HK-2 (cell line): Measurements from ENCODE around the gene CDK5RAP2.

Source experiments
- DNase-seq: peaks from one replicate; pipeline ENCODE4 v3.0.0-alpha.2; 2018; ENCODE audit not compliant: unreplicated experiment

The CDK5RAP2 gene

GRCh38 chr9:120399940-120400339 is 180.0 kb downstream of the CDK5RAP2 start:
- DNase-seq = no peak

GRCh38 chr9:120398286-120398685 is 181.7 kb downstream of the CDK5RAP2 start:
- DNase-seq = no peak

DNA sequence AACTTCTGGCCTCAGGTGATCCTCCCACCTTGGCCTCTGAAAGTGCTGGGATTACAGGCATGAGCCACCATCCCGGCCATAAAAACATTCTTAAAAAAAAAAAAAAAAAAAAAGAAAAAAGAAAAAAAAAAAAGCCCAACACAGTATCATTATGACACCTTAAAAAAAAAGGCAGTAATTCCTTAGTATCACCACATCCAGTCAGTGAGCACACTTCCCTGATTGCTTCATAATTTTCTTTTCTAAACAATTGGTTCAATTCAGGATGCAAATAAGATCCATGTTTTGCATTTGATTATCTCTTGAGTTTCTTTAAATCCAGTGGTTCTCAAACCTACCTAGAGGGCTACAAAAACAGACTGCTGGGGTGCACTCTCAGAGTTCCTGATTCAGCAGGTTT is 182.5 kb downstream of the CDK5RAP2 start:
- DNase-seq = no peak

DNA sequence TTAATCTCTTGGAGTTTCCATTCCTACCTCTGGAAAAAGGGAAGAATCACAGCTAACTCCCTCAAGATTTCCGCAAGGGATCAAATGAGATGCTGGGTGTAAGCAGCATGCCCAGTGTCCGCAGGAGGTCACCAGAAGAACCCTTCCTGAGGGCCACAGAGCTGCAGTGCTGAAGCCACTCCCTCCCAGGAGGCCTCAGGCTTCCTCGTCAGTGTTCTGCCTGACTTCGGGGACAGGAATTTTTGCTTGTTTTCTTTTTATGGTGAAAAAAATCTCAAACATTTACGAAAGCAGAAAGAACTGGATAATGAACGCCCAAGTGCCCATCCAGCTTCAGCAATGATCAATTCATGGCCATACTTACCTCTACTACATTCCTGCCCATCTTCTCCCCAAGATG is 183.0 kb downstream of the CDK5RAP2 start:
- DNase-seq = no peak

GRCh38 chr9:120396418-120396817 is 183.5 kb downstream of the CDK5RAP2 start:
- no peak for DNase-seq

GRCh38 chr9:120395376-120395775 is 184.6 kb downstream of the CDK5RAP2 start:
- DNase-seq = no peak

DNA sequence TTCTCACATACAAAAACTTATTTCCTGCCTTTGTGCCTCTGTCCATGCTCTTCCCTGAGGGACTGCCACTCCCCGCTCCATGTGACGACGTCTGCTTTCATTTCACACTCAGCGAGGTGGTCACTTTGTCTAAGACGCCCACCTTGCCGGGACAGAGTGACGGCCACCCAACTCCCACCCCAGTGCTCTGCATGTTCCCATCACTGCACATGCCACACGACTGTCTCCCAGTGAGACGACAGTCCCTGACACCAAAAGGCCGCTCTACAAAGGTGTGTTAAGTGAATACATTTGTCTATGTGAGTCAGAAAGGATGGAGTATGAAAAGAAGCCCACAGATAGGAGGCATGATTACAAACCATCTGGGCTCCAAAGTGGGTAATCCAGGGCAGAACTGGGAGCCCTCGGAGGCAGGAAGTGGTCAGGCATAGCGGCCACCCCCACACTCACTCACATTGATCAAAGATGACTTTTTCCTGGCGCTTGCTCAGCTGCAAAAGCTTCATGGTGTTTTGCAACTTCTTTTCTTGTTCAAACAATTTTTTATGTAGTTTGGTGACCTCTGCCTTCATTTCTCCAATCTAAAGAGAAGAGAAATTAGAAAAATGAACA is 185.8 kb downstream of the CDK5RAP2 start:
- DNase-seq = peak; percentile 58

- DNase-seq = no peak
Observed at GRCh38 chr9:120393386-120394057, 186.4 kb downstream of the CDK5RAP2 start.

- DNase-seq = no peak
Observed at GRCh38 chr9:120392711-120393110, 187.3 kb downstream of the CDK5RAP2 start.

DNA sequence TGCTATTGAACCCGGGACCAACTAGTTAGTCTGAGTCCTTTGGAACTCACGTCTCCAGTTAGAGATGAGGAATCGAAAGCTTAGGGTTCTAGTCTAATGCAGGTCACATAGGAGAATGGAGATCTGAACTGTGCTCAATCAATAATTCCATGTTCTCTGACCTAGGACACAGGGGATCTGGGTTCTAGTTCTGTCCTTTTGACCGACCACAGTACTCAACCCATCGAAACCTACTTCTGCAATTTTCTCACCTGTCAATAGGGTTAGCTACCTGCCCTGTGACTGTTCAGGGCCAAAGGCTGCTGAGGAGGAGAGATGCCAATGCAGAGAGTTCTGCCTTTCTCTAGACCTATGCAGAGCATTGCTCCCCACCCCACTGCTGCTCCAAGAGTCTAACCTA is 187.7 kb downstream of the CDK5RAP2 start:
- no peak for DNase-seq

DNA sequence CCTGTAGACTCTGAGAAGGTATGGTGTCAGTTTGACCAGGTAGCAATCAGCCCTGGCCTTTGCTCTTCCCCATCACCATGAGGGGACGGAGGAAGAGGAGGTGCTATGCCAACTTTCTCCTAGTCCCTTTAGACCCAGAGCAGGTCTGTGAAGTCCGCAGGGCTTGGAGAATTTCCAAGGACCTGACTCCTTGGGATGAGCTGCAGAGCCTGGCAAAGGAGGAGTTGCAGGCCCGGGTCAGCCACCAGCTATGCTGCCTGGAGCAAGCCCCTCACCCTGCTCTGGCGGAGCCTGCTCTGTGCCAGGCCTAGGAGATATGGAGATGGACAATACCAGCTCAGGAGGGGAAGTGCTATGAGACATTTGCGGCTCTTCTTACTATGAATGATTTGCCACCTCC is 188.3 kb downstream of the CDK5RAP2 start:
- DNase-seq = no peak

DNA sequence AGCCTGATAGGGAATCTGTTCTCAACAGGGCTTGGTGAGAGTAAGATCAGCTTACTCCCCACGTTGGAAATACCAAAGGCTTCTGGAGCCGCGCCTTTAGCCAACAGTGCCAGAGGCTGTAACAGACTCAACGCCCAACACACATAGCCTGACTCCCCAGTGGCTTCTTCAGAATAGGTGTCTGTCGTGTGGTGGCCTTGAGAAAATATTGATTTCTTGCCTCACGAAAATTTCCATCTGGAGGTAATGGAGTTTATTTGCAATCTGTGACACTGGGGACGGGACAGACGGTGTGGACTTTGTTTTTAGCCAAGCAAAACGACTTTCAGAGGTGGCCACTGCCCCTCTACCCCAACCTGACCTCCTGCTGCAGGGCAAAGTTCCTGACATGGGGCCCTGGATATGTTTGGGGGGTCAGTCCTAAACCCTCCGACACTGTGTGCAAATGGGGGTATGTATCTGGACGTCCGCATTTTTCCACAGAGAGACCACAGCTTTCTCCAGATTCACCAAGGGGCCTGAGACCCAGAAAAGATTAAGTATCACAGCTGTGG is 189.3 kb downstream of the CDK5RAP2 start:
- no peak for DNase-seq

DNA sequence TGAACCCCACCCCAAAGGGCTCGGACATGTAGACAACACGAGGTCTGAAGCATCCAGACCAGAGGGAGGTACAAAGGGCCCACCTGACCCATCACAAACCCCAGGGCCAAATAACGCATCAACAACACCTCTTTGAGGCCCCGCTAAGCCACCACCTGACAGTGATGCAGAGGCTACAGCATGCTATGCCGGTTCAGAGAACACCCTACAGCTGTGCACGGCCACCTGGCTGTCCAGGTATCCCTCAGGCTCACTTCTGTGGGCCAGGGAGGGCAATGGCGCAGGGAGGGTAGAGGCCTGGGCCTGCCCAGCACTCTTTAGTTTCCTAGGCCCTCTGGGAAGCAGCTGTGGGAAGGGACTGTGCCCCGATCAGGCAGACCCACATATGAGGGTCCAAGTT is 190.1 kb downstream of the CDK5RAP2 start:
- no peak for DNase-seq

DNA sequence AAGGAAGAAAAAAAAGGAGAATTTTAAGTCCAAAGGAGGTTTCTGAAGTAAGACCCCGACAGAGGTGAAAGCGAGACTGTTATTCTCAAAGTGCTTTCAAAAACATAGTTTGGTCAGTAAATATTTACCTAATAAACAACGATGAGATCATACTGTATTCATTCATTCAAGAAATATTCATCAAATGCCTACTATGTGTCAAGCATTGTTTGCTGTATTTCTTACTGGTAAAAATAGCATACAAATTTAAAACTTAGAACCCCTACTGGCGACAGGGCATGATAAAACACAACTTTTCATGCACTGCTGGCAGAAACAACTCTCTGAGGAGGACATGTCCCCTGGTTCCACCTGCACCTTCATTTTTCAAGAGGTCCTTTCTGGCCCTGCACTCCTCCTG is 190.7 kb downstream of the CDK5RAP2 start:
- DNase-seq = no peak

GRCh38 chr9:120388003-120388855 is 191.7 kb downstream of the CDK5RAP2 start:
- no peak for DNase-seq

DNA sequence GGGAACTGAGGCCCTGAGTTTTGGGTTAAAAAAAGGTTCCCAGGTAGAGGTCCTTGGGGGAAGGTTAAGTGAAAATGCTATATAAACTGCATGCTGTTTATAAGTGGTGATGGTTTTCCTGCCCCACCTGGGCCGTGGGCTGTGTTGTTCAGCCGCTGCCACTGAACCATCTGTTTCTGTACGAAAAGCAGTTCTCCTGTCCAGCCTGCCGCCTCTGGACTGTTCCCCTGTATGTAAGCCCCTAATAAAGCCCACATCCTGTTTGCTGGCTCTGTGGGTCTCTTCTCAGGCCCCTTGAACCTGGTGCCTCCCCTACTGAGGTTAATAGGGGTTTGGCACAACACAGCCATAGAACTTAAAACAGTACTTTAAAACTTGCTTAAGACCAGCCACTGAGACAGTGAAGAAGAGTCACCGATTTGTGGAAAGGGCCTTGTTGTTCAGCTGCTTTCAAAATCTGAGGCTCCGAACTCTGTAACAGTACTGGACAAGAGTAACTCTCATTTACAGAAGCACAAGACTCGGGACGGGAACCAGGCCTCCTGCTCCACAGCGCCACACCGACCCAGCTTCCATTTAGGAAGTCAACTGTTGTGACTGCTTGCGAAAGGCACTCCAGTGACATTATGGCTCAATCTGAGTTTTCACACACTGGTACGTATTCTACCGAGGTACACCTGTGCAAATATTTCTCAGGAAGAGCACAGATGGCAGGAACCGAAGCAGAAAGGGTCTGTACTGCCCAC is 192.5 kb downstream of the CDK5RAP2 start:
- DNase-seq = no peak

GRCh38 chr9:120386390-120387131 is 193.4 kb downstream of the CDK5RAP2 start:
- no peak for DNase-seq

GRCh38 chr9:120385606-120386389 is 194.2 kb downstream of the CDK5RAP2 start:
- DNase-seq = no peak

- no peak for DNase-seq
Observed at GRCh38 chr9:120384925-120385272, 195.1 kb downstream of the CDK5RAP2 start.
